GM12878 (cell line): ENCODE measurements around the gene GOLIM4. TPM values are rescaled to one million over a fixed set of nuclear protein-coding genes. Genes with fewer than 3 reads are reported as not detected.

ENCODE experiments used
- ATAC-seq: fragments of 200-7000 bp; cut with Tn5 transposase; 3 replicates; pipeline ENCODE4 v1.9.1; 2020; ENCODE audit warnings: mild to moderate bottlenecking, moderate library complexity
- BruUV-seq: library from RNA; stranded (reverse); fragments of 400-500 nt; replicated peaks from 2 replicates; lab custom pipeline; 2021; lab: Mats Ljungman, UMichigan
- CTCF ChIA-PET: fragments of 300-600 bp; sonication (Branson Sonifier 250); formaldehyde crosslinking; extraction: SDS; loops from one replicate; lab custom pipeline; 2021; ENCODE audit warnings: inconsistent platforms; lab: Yijun Ruan, JAX
- POLR2A ChIA-PET: fragments of 350-600 bp; formaldehyde crosslinking; extraction: SDS; loops from one replicate; lab custom pipeline; 2021; ENCODE audit warnings: inconsistent platforms; lab: Charles Lee
- RAD21 ChIA-PET: fragments of 300-600 bp; sonication (Branson Sonifier 250); formaldehyde crosslinking; loops from one replicate; lab custom pipeline; 2023; ENCODE audit warnings: antibody characterized with exemption; ENCODE audit not compliant: unreplicated experiment; lab: Charles Lee
- SMC1A ChIA-PET: fragments of 300-600 bp; sonication (Branson Sonifier 250); formaldehyde crosslinking; loops from one replicate; lab custom pipeline; 2023; ENCODE audit not compliant: unreplicated experiment, uncharacterized antibody; lab: Charles Lee
- DNase-seq: peaks from one replicate; pipeline ENCODE4 v3.0.0-alpha.2; 2011; ENCODE audit warnings: low read depth, low spot score
- FAIRE-seq: peaks from 3 replicates; lab custom pipeline; 2011; peaks lifted over from hg19 to GRCh38; lab: Jason Lieb, UNC
- H2AFZ ChIP-seq: 2 replicates; pipeline ENCODE4 v1.6.0; 2011; ENCODE audit warnings: low read depth, low read length, control low read depth; ENCODE audit not compliant: control insufficient read depth
- H3K27ac ChIP-seq: 2 replicates; pipeline ENCODE4 v1.5.1; 2011; ENCODE audit warnings: control low read depth; ENCODE audit not compliant: control insufficient read depth, insufficient read depth
- H3K27me3 ChIP-seq, 2 experiments: replicated peaks in 1 of 2; 2 replicates each; pipeline versions ENCODE4 v1.6.0 to v1.6.1; 2011; ENCODE audit warnings: low read length in 1 of 2; ENCODE audit not compliant: control insufficient read depth in 2 of 2, insufficient read depth in 2 of 2
- H3K36me3 ChIP-seq, 2 experiments: 2 replicates each; pipeline ENCODE4 v1.5.1; 2011; ENCODE audit warnings: low read length in 1 of 2; ENCODE audit not compliant: control insufficient read depth in 2 of 2, insufficient read depth in 2 of 2
- H3K4me1 ChIP-seq: 2 replicates; pipeline ENCODE4 v1.6.1; 2011; ENCODE audit warnings: mild to moderate bottlenecking, low read length, moderate library complexity, mixed read lengths; ENCODE audit not compliant: control insufficient read depth, insufficient read depth
- H3K4me2 ChIP-seq: 2 replicates; pipeline ENCODE4 v1.6.0; 2011; ENCODE audit warnings: control low read depth; ENCODE audit not compliant: control insufficient read depth, insufficient read depth
- H3K4me3 ChIP-seq: fragments of 200-600 bp; sonication (generic); 2 replicates; pipeline ENCODE4 v1.5.1; 2016
- H3K79me2 ChIP-seq: 2 replicates; pipeline ENCODE4 v1.6.0; 2011; ENCODE audit warnings: low read length; ENCODE audit not compliant: control insufficient read depth, insufficient read depth
- H3K9ac ChIP-seq: 2 replicates; pipeline ENCODE4 v1.8.0; 2011; ENCODE audit warnings: low read length, control low read depth, mixed read lengths; ENCODE audit not compliant: control insufficient read depth, insufficient read depth
- H3K9me3 ChIP-seq: replicated peaks from 3 replicates; pipeline ENCODE4 v1.5.1; 2011; ENCODE audit warnings: mild to moderate bottlenecking, low read length; ENCODE audit not compliant: control insufficient read depth, insufficient read depth
- H4K20me1 ChIP-seq: 2 replicates; pipeline ENCODE4 v1.6.0; 2011; ENCODE audit not compliant: control insufficient read depth, insufficient read depth
- CREB1 ChIP-seq: IDR thresholded peaks from 2 replicates; pipeline ENCODE4 v1.6.1; 2012; ENCODE audit warnings: low read depth, mild to moderate bottlenecking, inconsistent platforms
- EGR1 ChIP-seq, 2 experiments: IDR thresholded peaks; 1 replicate in 1 of 2; 2 replicates in 1 of 2; pipeline ENCODE4 v1.6.1; 2011 to 2012; ENCODE audit warnings: low read depth in 2 of 2, low read length in 2 of 2, borderline replicate concordance in 1 of 2, mild to moderate bottlenecking in 1 of 2, moderate library complexity in 1 of 2
- IRF4 ChIP-seq: IDR thresholded peaks from 2 replicates; pipeline ENCODE4 v1.6.1; 2011; ENCODE audit warnings: low read depth, low read length
- MYB ChIP-seq: fragments of 150-350 bp; IDR thresholded peaks from 2 replicates; pipeline ENCODE4 v1.6.1; 2014; ENCODE audit warnings: mild to moderate bottlenecking, low read depth, low read length, borderline replicate concordance
- ZNF207 ChIP-seq: fragments of 450-650 bp; IDR thresholded peaks from 2 replicates; pipeline ENCODE4 v1.6.1; 2014; ENCODE audit warnings: antibody characterized with exemption, mild to moderate bottlenecking, borderline replicate concordance
- ZZZ3 ChIP-seq: IDR thresholded peaks from 2 replicates; pipeline ENCODE4 v1.6.1; 2011; ENCODE audit warnings: low read depth; ENCODE audit not compliant: control insufficient read depth, insufficient read length
- WGBS: methylation state at CpG from one replicate; pipeline ENCODE4 v1.1.6; 2016; ENCODE audit warnings: low lambda C conversion rate; ENCODE audit not compliant: insufficient replicate concordance, insufficient coverage; ENCODE audit errors: missing lambda C conversion rate; 5-methylcytosine and 5-hydroxymethylcytosine counted together
- in situ Hi-C: fragments of 300-500 bp; cut with MboI; formaldehyde crosslinking; loops from 9 replicates; pipeline ENCODE4 v1.14.3; 2018; ENCODE audit warnings: mixed read lengths
- intact Hi-C: fragments of 100-400 bp; cut with micrococcal nuclease; formaldehyde crosslinking; loops from one replicate; pipeline ENCODE4 v1.14.2; 2022; ENCODE audit not compliant: unreplicated experiment
- polyA plus RNA-seq, 11 experiments: library from polyadenylated mRNA; depleted of rRNA in 4 of 11; unstranded in 6 of 11; stranded (reverse) in 5 of 11; fragments of >200 nt; fragmentation: Nextera tagmentation in 4 of 11; fragmentation: Illumina TruSeq in 1 of 11; extraction: Ambion mirVana in 4 of 11; extraction: Trizol in 1 of 11; gene quantifications; 1 replicate in 1 of 11; 2 replicates in 10 of 11; pipeline versions ENCODE4 v1.2.1 to v1.2.3, GENCODE V29; 2011 to 2016; ENCODE audit warnings: inconsistent platforms in 2 of 11, missing spikeins in 2 of 11, low read depth in 1 of 11
- total RNA-seq, 4 experiments: library from RNA; depleted of rRNA in 3 of 4; stranded (reverse); fragments of >200 nt in 3 of 4; fragmentation: Illumina TruSeq in 1 of 4; extraction: Trizol in 1 of 4; gene quantifications; 2 replicates each; pipeline versions ENCODE4 v1.2.1 to v1.2.3, GENCODE V29; 2013 to 2021
- TF ChIP-seq, protein P1 (sequence below): fragments of 450-650 bp; IDR thresholded peaks from 2 replicates; pipeline ENCODE4 v1.6.1; 2016; ENCODE audit warnings: mild to moderate bottlenecking, moderate library complexity, borderline replicate concordance
- TF ChIP-seq, protein P2 (sequence below): fragments of 450-650 bp; IDR thresholded peaks from 2 replicates; pipeline ENCODE4 v1.6.1; 2017; ENCODE audit warnings: mild to moderate bottlenecking
- TF ChIP-seq, protein P3 (sequence below): IDR thresholded peaks from 2 replicates; pipeline ENCODE4 v1.6.1; 2012; ENCODE audit warnings: low read depth, low read length, improper control_type of control experiment
- TF ChIP-seq, protein P4 (sequence below): fragments of 450-650 bp; IDR thresholded peaks from 2 replicates; pipeline ENCODE4 v1.6.1; 2016; ENCODE audit warnings: mild to moderate bottlenecking

The GOLIM4 gene
- total and polyA plus RNA-seq, 10 of the 15 experiments (the other 5 are each of a cell fraction or from before 2014, with no cell fraction given), result 11.1 to 32.4 (median 19.3) TPM

DNA sequence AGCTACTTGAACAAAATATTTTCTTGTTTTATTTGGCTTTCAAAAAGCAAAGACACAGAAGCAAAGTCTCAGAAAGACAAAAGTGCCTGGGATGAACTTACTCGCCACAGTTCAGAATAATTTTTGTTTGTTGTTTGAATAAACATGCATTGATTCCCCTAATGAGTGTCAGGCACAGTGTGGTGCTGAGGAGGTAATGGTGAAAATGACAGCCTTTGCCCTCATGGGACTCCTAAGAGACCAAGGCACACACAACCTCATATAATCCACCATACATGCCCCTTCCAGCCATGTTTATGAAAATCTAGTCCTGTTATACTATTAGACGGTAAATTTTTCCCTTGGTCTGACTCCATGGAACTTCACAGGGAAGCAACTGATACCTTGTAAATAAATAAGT lies 2.5 kb downstream of the GOLIM4 start:
- no peaks in the 10 kb centered on the region for H4K20me1 ChIP-seq
- ChIA-PET POLR2A (interaction anchor here (0.6 to 2.4 kb wide), 3 partner anchors 27 to 41 kb away, joined by 3 to 8 read pairs (median 7); no protein-coding TSS in a partner anchor), SMC1A (interaction anchor here (1.4 to 2.9 kb wide), 9 partner anchors 8 to 117 kb away, joined by 3 to 30 read pairs (median 7); no protein-coding TSS in a partner anchor), CTCF (interaction anchor here (0.8 to 2.9 kb wide), 10 partner anchors 14 to 159 kb away, joined by 3 to 17 read pairs (median 6); no protein-coding TSS in a partner anchor), RAD21 (interaction anchor here (0.9 to 3.2 kb wide), 5 partner anchors 21 to 74 kb away, joined by 3 to 26 read pairs (median 6); no protein-coding TSS in a partner anchor)
- no peaks in the 10 kb centered on the region for H3K9me3 ChIP-seq
- H3K27me3 ChIP-seq, result no peaks in the 10 kb centered on the region
- H3K36me3 ChIP-seq, result no peaks in the 10 kb centered on the region
- peak overlapping the region; percentile 27; the same call in 1 of the 2 replicates for H3K27ac ChIP-seq
- no peaks in the 10 kb centered on the region; the same call in 1 of the 2 replicates for H3K4me1 ChIP-seq
- DNase-seq, result no peak
- peak overlapping the region; percentile 95 for H3K4me2 ChIP-seq
- TF ChIP-seq CREB1, result no peak
- no peak for TF ChIP-seq EGR1 (IDR thresholded peaks at IDR 0.05; ENCODE audit: borderline replicate concordance in 1 of 2, low read depth in 2 of 2, low read length in 2 of 2)
- no peak for TF ChIP-seq ZNF207
- TF ChIP-seq ZZZ3, result no peak
- TF ChIP-seq, protein P1, sequence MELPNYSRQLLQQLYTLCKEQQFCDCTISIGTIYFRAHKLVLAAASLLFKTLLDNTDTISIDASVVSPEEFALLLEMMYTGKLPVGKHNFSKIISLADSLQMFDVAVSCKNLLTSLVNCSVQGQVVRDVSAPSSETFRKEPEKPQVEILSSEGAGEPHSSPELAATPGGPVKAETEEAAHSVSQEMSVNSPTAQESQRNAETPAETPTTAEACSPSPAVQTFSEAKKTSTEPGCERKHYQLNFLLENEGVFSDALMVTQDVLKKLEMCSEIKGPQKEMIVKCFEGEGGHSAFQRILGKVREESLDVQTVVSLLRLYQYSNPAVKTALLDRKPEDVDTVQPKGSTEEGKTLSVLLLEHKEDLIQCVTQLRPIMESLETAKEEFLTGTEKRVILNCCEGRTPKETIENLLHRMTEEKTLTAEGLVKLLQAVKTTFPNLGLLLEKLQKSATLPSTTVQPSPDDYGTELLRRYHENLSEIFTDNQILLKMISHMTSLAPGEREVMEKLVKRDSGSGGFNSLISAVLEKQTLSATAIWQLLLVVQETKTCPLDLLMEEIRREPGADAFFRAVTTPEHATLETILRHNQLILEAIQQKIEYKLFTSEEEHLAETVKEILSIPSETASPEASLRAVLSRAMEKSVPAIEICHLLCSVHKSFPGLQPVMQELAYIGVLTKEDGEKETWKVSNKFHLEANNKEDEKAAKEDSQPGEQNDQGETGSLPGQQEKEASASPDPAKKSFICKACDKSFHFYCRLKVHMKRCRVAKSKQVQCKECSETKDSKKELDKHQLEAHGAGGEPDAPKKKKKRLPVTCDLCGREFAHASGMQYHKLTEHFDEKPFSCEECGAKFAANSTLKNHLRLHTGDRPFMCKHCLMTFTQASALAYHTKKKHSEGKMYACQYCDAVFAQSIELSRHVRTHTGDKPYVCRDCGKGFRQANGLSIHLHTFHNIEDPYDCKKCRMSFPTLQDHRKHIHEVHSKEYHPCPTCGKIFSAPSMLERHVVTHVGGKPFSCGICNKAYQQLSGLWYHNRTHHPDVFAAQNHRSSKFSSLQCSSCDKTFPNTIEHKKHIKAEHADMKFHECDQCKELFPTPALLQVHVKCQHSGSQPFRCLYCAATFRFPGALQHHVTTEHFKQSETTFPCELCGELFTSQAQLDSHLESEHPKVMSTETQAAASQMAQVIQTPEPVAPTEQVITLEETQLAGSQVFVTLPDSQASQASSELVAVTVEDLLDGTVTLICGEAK, result no peak
- TF ChIP-seq IRF4, result no peak
- TF ChIP-seq, protein P2, sequence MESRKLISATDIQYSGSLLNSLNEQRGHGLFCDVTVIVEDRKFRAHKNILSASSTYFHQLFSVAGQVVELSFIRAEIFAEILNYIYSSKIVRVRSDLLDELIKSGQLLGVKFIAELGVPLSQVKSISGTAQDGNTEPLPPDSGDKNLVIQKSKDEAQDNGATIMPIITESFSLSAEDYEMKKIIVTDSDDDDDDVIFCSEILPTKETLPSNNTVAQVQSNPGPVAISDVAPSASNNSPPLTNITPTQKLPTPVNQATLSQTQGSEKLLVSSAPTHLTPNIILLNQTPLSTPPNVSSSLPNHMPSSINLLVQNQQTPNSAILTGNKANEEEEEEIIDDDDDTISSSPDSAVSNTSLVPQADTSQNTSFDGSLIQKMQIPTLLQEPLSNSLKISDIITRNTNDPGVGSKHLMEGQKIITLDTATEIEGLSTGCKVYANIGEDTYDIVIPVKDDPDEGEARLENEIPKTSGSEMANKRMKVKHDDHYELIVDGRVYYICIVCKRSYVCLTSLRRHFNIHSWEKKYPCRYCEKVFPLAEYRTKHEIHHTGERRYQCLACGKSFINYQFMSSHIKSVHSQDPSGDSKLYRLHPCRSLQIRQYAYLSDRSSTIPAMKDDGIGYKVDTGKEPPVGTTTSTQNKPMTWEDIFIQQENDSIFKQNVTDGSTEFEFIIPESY, result no peak
- TF ChIP-seq, protein P3, sequence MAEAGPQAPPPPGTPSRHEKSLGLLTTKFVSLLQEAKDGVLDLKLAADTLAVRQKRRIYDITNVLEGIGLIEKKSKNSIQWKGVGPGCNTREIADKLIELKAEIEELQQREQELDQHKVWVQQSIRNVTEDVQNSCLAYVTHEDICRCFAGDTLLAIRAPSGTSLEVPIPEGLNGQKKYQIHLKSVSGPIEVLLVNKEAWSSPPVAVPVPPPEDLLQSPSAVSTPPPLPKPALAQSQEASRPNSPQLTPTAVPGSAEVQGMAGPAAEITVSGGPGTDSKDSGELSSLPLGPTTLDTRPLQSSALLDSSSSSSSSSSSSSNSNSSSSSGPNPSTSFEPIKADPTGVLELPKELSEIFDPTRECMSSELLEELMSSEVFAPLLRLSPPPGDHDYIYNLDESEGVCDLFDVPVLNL, result no peak
- TF ChIP-seq, protein P4, sequence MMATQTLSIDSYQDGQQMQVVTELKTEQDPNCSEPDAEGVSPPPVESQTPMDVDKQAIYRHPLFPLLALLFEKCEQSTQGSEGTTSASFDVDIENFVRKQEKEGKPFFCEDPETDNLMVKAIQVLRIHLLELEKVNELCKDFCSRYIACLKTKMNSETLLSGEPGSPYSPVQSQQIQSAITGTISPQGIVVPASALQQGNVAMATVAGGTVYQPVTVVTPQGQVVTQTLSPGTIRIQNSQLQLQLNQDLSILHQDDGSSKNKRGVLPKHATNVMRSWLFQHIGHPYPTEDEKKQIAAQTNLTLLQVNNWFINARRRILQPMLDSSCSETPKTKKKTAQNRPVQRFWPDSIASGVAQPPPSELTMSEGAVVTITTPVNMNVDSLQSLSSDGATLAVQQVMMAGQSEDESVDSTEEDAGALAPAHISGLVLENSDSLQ, result no peak
- no peak for TF ChIP-seq MYB
- H3K79me2 ChIP-seq, result peaks cover 65% of the 10 kb centered on the region
- BruUV-seq, result TSS peak; percentile 28
- H3K9ac ChIP-seq, result peak overlapping the region; percentile 68
- no peak overlapping the region for H2AFZ ChIP-seq
- intact Hi-C loops, result loop anchor here (10.0 kb wide), 1 partner anchor 358 kb away; the partner anchor contains the start of genes PDCD10 and SERPINI1
- no peak for FAIRE-seq
- in situ Hi-C loops, result no loop called here
- WGBS, result 97% methylated on average over 2 of the region's 2 CpGs
- no peak for ATAC-seq
- H3K4me3 ChIP-seq, result peak overlapping the region; percentile 76
